CD4-positive, alpha-beta T cell (primary cell): ENCODE measurements around the gene LRRC34. TPM values are rescaled to one million over a fixed set of nuclear protein-coding genes. Genes with fewer than 3 reads are reported as not detected.

Source experiments
- ATAC-seq: fragments of 200-7000 bp; cut with Tn5 transposase; one replicate; pipeline ENCODE4 v1.10.0; 2022; ENCODE audit warnings: mild to moderate bottlenecking; ENCODE audit not compliant: poor library complexity
- CTCF ChIA-PET: fragments of 350-600 bp; sonication (Branson Sonifier 250); formaldehyde crosslinking; loops from one replicate; lab custom pipeline; 2021; ENCODE audit warnings: antibody characterized with exemption, inconsistent platforms; lab: Charles Lee
- POLR2A ChIA-PET: fragments of 350-600 bp; sonication (Branson Sonifier 250); formaldehyde crosslinking; loops from one replicate; lab custom pipeline; 2021; ENCODE audit warnings: antibody characterized with exemption, inconsistent platforms; lab: Charles Lee
- DNase-seq, 14 experiments: peaks; one replicate each; pipeline ENCODE4 v3.0.0-alpha.2; 2013 to 2020; ENCODE audit warnings: mixed read lengths in 2 of 14
- H3K27ac ChIP-seq, 2 donors: one replicate each; pipeline versions ENCODE4 v1.5.1 to v1.7.0; 2013; ENCODE audit warnings: low read length in 2 of 2, low read depth in 1 of 2, mild to moderate bottlenecking in 1 of 2
- H3K27me3 ChIP-seq, 2 experiments: 1 replicate in 1 of 2; 2 replicates in 1 of 2; pipeline versions ENCODE4 v1.6.1 to v1.7.0; 2013; ENCODE audit warnings: low read length in 2 of 2, control low read depth in 1 of 2, mild to moderate bottlenecking in 1 of 2, moderate library complexity in 1 of 2; ENCODE audit not compliant: insufficient read depth in 2 of 2, control insufficient read depth in 1 of 2
- H3K36me3 ChIP-seq: one replicate; pipeline ENCODE4 v1.6.1; 2013; ENCODE audit warnings: low read length, control low read depth; ENCODE audit not compliant: insufficient read depth
- H3K4me1 ChIP-seq: one replicate; pipeline ENCODE4 v1.6.1; 2013; ENCODE audit warnings: low read length, control low read depth; ENCODE audit not compliant: insufficient read depth
- H3K4me3 ChIP-seq: one replicate; pipeline ENCODE4 v1.5.1; 2013; ENCODE audit warnings: mild to moderate bottlenecking, low read length, moderate library complexity
- H3K9me3 ChIP-seq, 2 experiments: 1 replicate in 1 of 2; 2 replicates in 1 of 2; pipeline versions ENCODE4 v1.6.1 to v1.7.0; 2013; ENCODE audit warnings: low read length in 2 of 2, mild to moderate bottlenecking in 2 of 2, control low read depth in 1 of 2, moderate library complexity in 1 of 2; ENCODE audit not compliant: control insufficient read depth in 1 of 2, insufficient read depth in 1 of 2
- H3K27ac Mint-ChIP-seq: one replicate; pipeline ENCODE4 v1.8.0; 2020; ENCODE audit warnings: mixed read lengths
- H3K27me3 Mint-ChIP-seq: one replicate; pipeline ENCODE4 v1.8.0; 2021; ENCODE audit warnings: mixed read lengths
- H3K36me3 Mint-ChIP-seq: one replicate; pipeline ENCODE4 v1.8.0; 2021; ENCODE audit warnings: low read depth, mixed read lengths
- H3K4me1 Mint-ChIP-seq: one replicate; pipeline ENCODE4 v1.8.0; 2021; ENCODE audit warnings: low read depth, mixed read lengths
- H3K4me3 Mint-ChIP-seq: one replicate; pipeline ENCODE4 v1.8.0; 2020; ENCODE audit warnings: mild to moderate bottlenecking, mixed read lengths
- H3K9me3 Mint-ChIP-seq: one replicate; pipeline ENCODE4 v1.8.0; 2020; ENCODE audit warnings: mixed read lengths
- CTCF ChIP-seq: fragments of 200-600 bp; IDR thresholded peaks from one replicate; pipeline ENCODE4 v1.8.0; 2022; ENCODE audit warnings: antibody characterized with exemption, mild to moderate bottlenecking
- intact Hi-C, 2 experiments: fragments of 100-400 bp; cut with DNase I in 1 of 2; cut with micrococcal nuclease in 1 of 2; formaldehyde crosslinking; loops; one replicate each; pipeline versions ENCODE4 v1.15.1 to v1.9.0; 2023 to 2025; cut with DNase I, micrococcal nuclease
- total RNA-seq, 174 experiments: library from RNA in 2 of 174; stranded (reverse) in 2 of 174; gene quantifications; one replicate each; pipeline ENCODE4 v1.2.3 and lab custom pipeline; 2021 to 2026

Gene LRRC34
- total RNA-seq, 2 experiments from 2014 or later = 0.22 to 0.52 TPM

DNA sequence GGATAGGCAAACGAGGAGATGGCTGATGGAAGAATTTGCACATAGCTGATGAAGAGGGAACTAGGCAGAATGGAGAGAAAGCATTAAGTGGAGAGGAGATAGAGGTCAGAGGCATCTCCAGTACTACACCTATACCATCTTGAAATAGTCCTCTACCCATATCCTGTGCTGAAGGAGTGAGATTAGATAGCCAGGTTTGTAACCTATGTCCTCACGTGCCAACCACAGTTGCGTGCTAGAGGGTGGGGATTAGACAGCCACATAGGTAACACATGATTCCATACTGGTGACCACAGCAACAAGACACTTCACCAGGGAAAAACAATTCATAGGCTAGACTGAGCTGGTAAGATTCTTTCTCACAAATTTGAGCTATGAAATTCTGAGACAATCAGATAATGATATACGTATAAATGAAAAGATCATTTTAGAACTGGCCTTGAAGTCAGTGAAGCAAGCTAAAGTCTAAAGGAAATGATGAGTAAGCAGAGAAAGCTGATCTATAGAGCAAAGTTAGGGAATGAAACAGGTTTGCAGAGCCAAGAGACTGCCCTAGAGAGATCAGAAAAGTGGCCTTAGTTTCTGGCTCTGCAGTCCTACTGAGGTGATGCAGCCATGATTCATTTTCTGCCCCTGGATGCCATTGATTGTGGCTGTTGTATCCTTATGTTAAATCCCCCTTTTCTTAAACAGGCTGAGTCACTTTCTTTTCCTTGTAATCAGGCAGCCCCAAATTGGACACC lies 21.8 kb downstream of the LRRC34 start:
- no peak for TF ChIP-seq CTCF
- Histone ChIP-seq H3K36me3 (peaks cover 33% of the 10 kb centered on the region), H3K27me3 (no peaks in the 10 kb centered on the region), H3K27ac (no peak overlapping the region), H3K4me3 (no peak overlapping the region), H3K4me1 (no peaks in the 10 kb centered on the region), H3K9me3 (no peaks in the 10 kb centered on the region)
- no peaks in the 10 kb centered on the region for H3K27me3 Mint-ChIP-seq
- no peak overlapping the region for H3K27ac Mint-ChIP-seq
- ChIA-PET CTCF (no interaction called here), POLR2A (no interaction called here)
- ATAC-seq (no peak), DNase-seq (no peak)
- H3K9me3 Mint-ChIP-seq = no peaks in the 10 kb centered on the region
- peaks cover 50% of the 10 kb centered on the region for H3K36me3 Mint-ChIP-seq
- no peaks in the 10 kb centered on the region for H3K4me1 Mint-ChIP-seq
- H3K4me3 Mint-ChIP-seq = no peak overlapping the region
- intact Hi-C loops = no loop called here

- no peak overlapping the region for H3K27ac Mint-ChIP-seq
- ChIA-PET POLR2A (no interaction called here), CTCF (no interaction called here)
- no peaks in the 10 kb centered on the region for H3K9me3 ChIP-seq
- no peak overlapping the region for H3K4me3 ChIP-seq
- H3K4me3 Mint-ChIP-seq = no peak overlapping the region
- intact Hi-C loops = no loop called here
- ATAC-seq = no peak
- H3K36me3 Mint-ChIP-seq = peaks cover 57% of the 10 kb centered on the region
- H3K27me3 ChIP-seq = no peaks in the 10 kb centered on the region
- no peaks in the 10 kb centered on the region for H3K27me3 Mint-ChIP-seq
- no peaks in the 10 kb centered on the region for H3K4me1 Mint-ChIP-seq
- TF ChIP-seq CTCF = no peak
- no peaks in the 10 kb centered on the region for H3K9me3 Mint-ChIP-seq
- no peak for DNase-seq
- H3K27ac ChIP-seq = no peak overlapping the region
- peaks cover 39% of the 10 kb centered on the region for H3K36me3 ChIP-seq
- H3K4me1 ChIP-seq = no peaks in the 10 kb centered on the region
Observed at GRCh38 chr3:169790219-169790618, 22.5 kb downstream of the LRRC34 start.

DNA sequence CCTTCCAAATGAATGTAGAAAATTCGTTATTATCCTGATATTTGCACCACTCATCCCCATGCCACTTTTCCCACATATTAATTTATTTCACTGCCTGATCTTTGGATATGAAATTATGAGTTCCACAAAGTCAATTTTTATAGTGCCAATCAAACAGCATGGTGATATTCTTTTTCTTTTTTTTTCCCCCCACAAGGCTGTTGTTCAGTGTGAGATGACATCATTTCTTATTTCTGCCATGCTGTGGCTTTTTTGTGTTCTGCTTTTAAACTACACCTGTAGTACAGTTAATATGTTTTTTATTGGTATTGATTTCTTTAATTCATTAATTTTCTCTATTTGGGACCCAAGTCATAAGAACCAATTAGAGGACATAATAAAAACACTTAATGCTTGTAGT lies 24.9 kb downstream of the LRRC34 start:
- DNase-seq (no peak), ATAC-seq (no peak)
- Mint-ChIP-seq H3K36me3 (peaks cover 77% of the 10 kb centered on the region), H3K27ac (no peak overlapping the region), H3K9me3 (no peaks in the 10 kb centered on the region), H3K4me3 (no peak overlapping the region), H3K4me1 (no peaks in the 10 kb centered on the region), H3K27me3 (no peaks in the 10 kb centered on the region)
- peaks cover 59% of the 10 kb centered on the region for H3K36me3 ChIP-seq
- no peak overlapping the region for H3K4me3 ChIP-seq
- H3K4me1 ChIP-seq = no peaks in the 10 kb centered on the region
- H3K27me3 ChIP-seq = no peaks in the 10 kb centered on the region
- H3K9me3 ChIP-seq = no peaks in the 10 kb centered on the region
- no peak for TF ChIP-seq CTCF
- POLR2A ChIA-PET = no interaction called here
- no peak overlapping the region for H3K27ac ChIP-seq
- CTCF ChIA-PET = no interaction called here
- intact Hi-C loops = no loop called here
